HS-5 (cell line): ENCODE results near the gene KIAA1958.
"Not testable (repeated sequence)": the region's sequence is repeated elsewhere in the genome, so short reads cannot be mapped to it uniquely, and the experiment has no call there.

Source experiments
- DNase-seq: peaks from one replicate; pipeline ENCODE4 v3.0.0-alpha.2; 2012; ENCODE audit warnings: low read depth

The KIAA1958 gene

GRCh38 chr9:112664531-112664930 lies 177.9 kb downstream of the KIAA1958 start:
- no peak for DNase-seq

DNA sequence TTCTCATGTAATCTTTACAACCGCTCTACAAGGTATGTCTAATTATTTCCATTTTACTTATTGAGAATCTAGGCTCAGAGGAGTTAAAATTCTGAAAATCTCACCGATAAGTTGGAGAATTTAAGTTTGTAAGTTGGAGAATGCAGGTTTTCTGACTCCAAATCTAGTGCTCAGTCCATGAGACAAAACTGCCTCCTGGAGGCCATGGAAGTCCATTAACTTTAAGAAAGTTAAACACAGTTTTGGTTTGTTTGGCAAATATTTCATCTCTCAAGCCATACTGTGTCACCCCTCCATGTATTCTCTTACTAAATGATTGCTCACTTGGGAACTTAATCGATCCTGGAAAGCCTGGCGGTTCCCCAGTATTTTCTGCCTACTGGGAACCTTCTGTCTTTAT lies 178.7 kb downstream of the KIAA1958 start:
- DNase-seq: peak; percentile 5

DNA sequence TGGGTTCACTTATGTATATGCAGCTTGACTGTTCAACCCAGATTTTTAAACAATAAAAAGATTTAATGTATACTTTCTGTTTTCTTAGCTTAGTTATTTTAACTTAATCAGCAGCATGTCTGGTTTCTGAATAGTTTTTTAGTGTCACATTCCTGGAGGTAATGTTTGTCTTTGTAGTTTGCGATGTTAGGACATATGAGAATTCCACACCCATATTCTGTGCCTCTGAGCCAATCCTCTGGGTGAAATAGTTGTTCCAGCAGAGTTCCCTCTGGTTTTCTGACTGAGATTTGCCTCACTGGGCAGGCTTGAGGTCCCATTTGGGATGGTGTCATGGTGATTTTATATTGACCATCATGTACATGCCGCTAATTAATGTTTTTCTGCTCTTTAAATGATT lies 182.7 kb downstream of the KIAA1958 start:
- DNase-seq: no peak

DNA sequence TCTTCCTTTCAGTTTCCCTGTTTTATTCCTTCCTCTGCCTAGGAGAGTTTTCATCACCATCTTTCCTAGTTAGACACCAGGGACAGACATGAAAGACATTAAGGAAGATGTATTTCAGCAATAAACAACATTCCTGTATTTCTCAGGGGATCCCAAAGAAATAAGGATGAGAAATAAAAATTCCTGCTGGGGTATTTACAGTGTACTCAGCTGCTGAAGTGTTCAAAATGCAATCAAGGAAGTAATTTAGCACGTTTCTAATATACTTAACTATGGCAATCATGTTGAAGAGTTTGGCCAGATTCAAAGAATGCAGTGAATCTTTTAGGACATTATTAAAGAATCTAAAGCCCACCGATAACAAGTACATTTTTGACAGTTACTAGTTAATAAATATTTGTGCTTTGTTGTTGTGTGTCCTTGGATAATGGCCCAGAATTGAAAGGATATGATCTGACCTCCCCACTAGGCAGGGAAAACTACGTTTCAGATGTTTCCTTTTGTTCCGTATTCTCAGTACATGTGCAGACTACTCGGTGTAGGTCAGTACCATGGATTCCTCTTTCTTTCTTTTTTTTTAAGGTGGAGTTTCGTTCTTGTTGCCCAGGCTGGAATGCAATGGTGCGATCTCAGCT lies 184.5 kb downstream of the KIAA1958 start:
- DNase-seq: no peak

DNA sequence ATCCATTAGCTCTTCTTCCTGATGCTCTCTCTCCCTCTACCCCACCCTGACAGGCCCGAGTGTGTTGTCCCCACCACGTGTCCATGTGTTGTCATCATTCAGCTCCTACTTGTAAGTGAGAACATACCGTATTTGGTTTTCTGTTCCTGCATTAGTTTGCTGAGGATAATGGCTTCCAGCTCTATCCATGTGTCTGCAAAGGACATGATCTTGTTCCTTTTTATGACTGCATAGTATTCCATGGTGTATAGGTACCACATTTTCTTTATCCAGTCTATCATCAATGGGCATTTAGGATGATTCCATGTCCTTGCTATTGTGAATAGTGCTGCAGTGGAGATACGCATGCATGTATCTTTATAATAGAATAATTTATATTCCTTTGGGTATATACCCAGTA lies 186.6 kb downstream of the KIAA1958 start:
- DNase-seq: not testable (repeated sequence)

GRCh38 chr9:112677040-112677439 lies 190.4 kb downstream of the KIAA1958 start:
- no peak for DNase-seq

- no peak for DNase-seq
Measured at GRCh38 chr9:112680731-112681402, 194.2 kb downstream of the KIAA1958 start.

GRCh38 chr9:112689161-112689740 lies 202.6 kb downstream of the KIAA1958 start:
- DNase-seq: no peak

DNA sequence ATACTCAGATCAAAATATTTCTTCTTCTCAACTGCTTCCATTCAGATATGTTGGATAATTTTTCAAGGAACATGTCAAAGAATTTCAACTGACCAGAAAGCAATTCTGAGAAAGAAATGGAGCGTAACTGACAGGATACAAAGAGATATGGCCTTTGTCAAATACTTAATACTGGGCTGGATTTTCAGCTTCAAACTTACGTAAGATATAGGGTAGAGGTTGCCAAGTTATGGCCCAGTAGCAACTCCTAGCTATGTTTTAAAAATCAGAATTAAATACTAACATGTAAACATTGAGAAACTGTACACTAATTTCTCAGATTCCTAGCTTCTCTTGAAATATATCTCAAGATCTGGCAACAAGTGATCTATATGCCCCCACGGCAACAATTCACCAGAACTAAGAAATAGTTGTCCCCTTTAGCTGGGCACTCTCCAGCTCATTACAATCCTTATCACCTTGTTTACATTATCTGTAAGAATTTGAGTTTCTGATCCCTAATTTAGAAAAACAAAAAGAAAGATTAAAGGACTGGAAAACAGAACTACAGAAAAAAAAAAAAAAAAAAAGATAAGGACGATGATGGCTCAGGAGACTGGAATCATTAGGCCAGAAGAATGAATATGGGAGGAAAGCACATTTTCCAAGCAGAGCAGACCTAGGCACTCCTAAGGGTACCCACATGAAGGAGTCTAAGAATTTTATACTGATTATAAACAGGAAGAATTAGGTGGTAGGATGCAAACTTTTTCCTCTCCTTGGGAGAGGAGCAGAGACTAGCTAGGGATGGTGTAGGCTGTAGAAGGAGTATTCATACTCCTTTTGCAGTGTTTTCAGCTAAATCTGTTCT lies 208.3 kb downstream of the KIAA1958 start:
- no peak for DNase-seq

DNA sequence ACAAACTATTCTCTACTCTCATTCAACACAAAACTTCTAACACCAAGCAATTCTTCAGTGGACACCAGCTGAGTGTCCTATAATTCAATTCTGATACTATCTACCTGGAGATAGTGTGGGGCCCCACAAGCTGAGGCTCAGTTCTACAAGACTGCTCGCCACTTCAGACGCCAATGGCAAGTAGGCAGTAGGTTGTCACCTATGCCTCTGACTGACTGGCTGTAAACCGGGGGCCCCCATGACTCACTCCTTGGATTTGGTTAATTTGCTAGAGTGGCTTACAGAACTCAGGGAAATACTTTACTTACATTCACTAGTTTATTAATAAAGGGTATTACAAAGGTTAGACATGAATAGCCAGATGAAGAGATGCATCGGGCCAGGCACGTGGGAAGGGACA lies 209.8 kb downstream of the KIAA1958 start:
- DNase-seq: no peak

DNA sequence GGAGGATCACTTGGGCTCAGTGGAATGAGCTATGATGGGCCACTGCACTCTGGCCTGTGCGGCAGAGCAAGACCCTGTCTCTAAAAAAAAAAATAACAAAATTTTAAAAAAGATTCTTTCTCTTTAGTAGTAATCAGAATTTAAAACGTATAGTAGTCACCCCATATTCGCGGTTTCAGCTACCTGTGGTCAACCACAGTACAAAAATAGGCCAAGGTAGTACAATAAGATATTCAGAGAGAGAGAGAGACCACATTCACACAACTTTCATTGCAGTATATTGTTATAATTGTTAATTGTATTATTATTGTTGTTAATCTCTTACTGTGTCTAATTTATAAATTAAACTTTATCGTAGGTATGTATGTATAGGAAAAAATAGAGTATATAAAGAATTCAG lies 212.6 kb downstream of the KIAA1958 start:
- no peak for DNase-seq

GRCh38 chr9:112700085-112700484 lies 213.5 kb downstream of the KIAA1958 start:
- DNase-seq: no peak

DNA sequence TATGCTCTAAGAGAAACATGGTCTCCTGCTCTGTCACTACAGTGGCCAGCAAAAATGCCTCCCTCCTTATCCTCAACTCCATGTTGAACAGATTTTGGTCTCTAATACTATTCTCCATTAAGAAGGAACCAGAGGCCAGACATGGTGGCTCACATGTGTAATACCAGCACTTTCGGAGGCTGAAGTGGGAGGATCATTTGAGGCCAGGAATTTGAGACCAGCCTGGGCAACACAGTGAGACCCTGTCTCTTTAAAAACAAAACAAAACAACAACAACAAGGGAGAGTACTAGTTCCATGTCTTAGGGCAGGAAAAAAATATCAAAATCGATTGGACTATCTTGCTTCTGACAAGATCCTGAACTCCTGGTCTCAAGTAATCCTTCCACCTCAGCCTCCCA lies 216.7 kb downstream of the KIAA1958 start:
- no peak for DNase-seq

DNA sequence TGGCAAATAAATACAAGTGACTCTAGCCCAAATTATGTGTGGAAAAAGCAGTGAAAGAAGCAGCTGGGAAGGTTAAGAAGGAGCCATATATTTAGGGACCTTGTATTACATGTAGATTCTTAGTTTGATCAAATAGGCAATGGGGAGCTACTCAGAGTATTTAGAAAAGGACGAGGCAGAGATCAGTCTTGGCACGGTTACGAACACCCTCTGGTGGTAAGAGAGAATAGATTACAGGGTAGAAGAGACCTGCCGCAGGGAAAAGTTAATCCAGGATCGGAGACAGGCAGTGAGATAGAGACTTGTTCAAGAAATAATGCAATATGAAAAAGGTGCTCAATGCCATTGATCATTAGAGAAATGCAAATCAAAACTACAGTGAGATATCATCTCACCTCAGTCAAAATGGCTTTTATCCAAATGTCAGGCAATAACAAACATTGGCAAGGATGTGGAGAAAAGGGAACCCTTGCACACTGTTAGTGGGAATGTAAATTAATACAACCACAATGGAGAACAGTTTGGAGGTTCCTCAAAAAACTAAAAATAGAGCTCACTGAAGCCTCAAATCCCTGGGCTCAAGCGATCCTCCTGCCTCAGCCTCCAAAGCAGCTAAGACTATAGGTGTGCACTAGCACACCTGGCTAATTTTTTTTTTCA lies 219.3 kb downstream of the KIAA1958 start:
- no peak for DNase-seq

DNA sequence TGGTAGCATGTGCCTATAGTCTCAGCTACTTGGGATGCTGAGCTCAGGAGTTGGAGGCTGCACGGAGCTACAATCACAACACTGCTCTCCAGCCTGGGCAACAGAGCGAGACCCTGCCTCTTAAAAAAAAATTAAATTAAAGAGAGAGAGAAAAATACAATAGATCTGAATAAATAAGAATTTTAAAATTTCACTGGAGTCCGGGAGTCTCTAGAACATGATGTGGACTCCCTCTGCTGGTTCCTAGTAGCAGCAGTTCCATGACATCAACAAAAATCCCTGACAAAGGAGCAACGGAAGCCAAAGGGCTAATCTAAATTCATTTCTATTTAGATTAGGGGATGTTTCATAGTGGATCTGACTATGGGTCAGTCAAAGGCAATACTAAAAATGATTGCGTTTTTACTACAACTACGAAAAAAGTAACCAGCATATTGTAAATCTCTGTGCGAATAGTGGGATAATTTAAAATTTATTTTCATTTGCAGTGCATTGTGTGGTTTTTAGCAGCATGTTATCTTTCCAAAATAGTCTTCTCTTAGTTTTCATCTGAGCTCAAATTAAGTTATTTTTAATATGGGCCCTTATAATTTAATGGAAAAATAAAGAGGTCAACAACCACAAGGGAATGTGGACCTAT lies 224.5 kb downstream of the KIAA1958 start:
- no peak for DNase-seq

DNA sequence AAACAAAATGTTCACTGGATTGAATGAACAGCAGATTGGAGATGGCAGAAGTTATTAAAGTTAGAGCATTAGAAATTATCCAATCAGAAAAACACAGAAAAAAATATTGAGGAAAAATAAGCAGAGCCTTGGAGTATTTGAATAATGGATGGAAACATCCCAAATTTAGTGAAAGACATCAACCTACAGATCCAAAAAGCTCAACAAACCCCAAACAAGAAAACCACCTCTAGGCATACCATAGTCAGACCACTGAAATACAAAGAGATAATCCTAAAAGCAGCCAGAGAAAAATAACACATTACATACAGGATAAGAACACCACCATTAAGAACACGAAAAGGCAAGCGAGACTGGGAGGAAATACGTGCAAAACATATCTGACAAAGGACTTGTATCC lies 226.1 kb downstream of the KIAA1958 start:
- DNase-seq: no peak

GRCh38 chr9:112717661-112718331 lies 231.2 kb downstream of the KIAA1958 start, which contains the start of gene INIP:
Gene INIP (minus strand): TSS chr9:112718117. CDS start chr9:112716485, 1,632 bp downstream.
- peak; percentile 83 for DNase-seq
